Measurements from ENCODE around the gene NAV2. TPM values are rescaled to one million over a fixed set of nuclear protein-coding genes. Genes with fewer than 3 reads are reported as not detected.

The NAV2 gene
- polyA plus RNA-seq, 12 donors = 36.2 to 80.2 (median 61.4) TPM

GRCh38 chr11:19853920-19854319 is 141.3 kb downstream of the NAV2 start:
- no peak for DNase-seq

DNA sequence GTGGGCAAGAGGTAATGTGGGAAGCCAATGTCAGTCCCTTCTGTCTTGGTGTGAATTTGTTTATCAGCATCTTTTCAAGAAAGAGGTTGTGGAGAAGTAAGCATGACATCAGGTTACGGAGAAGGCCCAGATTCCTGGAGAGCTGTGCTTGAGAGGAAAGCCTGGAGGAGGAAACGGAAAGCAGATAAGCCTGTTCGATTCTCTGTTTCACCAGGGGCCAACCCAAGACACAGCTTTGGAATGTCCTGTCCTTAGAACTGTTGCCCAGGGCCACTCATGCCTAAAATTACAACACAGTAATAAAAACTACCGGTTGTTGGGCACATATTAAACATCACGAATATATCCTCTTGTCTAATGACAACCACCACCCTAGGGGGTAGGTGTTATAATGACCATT is 148.5 kb downstream of the NAV2 start:
- no peak for DNase-seq

DNA sequence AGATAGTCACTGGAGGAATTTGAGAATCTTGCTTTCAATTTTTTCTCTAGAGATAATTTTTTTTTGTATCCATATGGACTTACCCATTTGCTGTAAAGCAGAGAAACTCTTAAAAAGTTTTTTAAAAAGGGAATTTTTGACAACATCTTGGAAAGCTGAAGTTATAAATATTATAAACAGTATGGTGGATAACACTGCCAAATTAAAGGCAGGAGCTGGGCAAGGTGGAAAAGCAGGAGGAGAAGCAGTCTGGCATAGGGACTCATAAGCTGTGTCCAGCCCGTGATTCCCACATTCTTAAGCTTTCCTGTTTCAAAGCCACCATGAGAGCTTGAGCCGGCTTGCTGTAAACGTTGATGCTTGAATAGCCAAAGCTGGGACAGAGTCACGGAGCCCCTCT is 149.5 kb downstream of the NAV2 start:
- DNase-seq = no peak

DNA sequence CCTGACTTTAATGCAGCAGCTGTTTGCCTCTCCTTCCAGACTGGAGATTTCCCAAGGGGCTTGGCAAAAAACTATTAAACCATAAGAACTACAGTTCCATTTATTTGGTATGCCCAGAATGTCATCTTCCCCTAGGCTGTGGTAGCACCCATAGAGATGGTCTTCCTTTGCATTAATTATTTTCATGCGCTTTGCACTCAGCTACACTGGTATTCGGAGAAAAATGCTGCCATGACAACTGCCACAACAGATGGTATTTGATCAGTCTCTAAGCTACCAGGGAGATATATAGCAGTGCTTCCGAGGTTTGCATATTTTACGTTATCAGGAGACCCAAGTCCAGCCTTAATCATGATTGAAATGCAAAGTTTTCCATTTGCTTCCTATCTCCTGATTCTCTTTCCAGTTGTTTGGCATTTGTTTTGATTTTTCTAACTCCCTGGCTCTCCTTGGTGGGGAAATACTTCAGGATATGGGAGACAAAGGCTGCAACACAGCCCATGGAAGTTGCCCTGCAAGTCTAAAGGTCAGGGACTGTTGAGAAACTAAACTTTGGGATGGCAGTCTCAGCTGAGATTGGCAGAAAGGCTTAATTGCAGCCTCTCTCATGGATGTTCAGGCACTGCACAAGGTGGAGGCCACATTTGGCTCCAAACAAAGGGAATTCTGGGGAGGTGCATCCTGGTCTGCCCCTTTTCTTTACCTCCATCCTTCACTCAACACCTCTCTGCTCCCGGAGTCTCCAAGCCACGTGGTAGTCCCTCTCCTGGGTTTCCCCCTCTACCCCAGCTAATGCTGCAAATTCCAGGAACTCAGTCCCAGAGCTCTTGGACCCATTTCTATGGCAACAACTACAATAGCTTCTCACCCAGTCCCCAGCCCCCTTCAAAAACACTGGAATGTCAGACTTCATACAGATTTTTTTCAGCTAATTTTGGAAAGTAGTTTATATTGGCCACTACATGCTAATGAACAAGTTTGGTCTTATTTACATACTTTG is 151.8 kb downstream of the NAV2 start:
- DNase-seq = no peak

GRCh38 chr11:19866037-19866436 is 153.4 kb downstream of the NAV2 start:
- no peak for DNase-seq

DNA sequence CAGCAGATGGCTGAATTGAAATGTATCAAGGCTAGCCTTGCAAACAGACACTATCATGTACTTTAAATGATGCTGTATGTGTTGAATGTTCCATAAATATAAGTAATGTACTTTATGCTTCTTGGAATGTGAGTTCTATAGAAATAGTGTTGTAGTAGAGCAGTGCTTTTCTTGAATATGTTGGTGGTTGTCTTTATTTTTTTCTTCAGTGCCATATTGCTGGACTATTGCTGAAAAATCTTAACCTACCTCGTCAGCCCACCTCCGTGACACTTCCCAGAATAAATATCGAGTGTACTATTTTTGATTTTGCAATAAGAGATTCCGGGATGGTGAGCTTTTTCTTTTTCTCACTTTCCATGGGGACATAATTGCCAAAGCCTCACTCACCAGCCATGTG is 153.9 kb downstream of the NAV2 start:
- DNase-seq = no peak

DNA sequence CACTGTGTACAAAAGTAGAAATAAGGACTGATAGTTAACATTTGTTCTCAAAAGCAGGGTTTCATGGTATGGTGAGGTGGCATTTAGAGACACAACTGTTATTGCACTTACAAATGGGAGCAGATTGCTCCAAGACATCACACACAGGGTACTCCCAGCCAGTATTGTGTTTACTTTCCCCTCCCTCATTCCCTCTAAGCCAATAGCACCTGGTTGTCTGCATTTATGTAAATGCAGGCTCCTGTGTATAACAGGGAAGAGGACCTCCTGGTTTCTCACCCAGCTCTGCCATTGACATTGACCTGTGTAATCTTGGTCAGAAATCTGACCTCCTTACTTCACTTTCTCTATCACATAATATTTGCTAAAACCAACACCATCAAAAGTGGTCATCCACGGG is 154.4 kb downstream of the NAV2 start:
- DNase-seq = no peak

DNA sequence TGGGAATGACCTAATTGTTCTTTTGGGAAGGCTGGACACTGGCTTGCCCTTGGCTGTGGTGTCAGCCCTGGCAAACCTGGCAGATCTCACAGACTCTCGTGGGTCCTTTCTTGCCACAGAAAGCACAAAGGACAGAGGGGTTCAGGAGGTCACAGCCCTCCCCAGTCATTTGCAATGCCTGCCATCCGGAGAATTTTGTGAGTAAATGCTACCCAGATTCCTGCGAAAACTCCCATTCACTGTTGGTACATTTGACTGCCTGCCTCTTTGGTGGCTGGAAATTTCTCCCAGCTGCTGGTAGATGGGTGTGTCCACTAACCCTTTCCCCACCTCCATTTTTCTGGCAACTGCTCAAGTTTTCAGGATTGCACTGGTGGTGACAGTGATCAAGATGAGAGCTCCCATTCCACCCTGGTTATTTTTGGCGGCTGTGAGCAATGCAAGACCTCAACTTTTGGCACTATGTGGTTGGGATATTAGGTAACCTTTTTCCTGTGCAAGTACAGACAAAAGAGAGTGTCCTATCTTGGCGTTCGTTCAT is 155.7 kb downstream of the NAV2 start:
- DNase-seq = peak; percentile 34

GRCh38 chr11:19868871-19869270 is 156.2 kb downstream of the NAV2 start:
- no peak for DNase-seq

DNA sequence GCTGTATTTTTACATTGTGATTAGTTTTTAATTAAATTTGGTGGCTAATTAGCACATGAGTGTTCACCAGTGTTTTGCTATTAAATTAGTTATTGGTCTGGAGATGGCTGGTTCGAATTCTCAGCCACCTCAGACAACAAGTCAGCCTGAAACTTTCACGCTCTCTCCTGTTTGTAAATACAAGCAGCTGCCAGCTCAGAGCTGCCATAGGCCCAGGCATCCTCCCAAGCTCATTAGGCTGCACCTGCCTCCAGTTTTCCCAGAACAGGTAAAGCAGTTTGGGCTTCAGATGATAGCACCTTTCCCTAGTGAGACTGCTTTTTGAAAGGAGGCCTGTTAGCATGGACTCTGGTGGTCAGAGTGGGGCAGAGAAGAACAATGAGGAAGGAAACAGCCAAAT is 156.8 kb downstream of the NAV2 start:
- DNase-seq = no peak

DNA sequence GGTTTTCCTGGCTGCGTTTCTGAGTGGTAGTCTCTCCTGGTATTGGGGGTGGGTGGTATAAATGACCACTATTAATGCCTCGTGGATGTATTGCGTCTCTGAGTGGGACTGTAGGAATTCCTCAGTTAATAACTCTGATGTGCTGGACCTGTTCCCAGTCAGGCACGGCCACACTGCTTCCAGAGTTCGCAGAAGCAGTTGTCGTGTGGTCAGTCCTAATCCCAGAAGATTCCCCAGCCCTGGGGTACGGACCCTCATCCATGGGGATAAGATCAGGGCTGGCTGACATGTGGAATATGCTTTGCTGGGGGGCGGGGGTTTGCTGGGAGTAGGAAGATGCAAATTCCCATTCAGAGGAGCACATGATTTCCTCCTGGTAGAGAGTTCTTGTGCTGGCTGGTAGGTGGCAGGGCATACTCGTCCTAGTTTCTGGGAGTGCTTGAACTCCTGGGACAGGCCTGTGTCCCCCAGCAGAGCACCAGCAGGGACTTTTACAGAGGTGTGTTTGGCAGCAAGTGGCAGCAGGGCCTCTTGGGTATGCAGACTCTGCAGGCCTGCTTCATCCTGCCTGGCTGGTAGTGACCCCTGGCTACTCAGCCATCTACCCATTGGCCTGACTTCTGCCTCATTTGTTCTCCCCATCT is 157.4 kb downstream of the NAV2 start:
- DNase-seq = no peak

DNA sequence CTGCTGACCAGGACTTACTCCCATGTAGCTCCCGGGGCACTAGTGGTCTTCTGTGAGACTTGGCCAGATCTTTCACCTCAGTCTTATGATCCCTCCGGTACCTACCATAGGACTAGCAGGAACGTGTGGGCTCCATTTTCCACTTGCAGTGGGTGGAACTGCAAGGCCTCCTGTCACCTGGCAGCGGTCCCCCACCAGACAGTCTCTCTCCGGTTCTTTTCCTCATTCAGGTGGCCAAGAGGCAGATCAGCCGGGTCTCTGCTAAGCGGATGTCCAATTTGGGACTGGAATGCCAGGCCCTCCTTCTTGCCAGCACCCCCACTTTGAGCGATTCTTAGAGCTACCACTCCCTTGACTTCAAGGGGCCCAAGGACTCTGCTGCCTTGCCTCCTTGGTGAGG is 158.9 kb downstream of the NAV2 start:
- DNase-seq = no peak

DNA sequence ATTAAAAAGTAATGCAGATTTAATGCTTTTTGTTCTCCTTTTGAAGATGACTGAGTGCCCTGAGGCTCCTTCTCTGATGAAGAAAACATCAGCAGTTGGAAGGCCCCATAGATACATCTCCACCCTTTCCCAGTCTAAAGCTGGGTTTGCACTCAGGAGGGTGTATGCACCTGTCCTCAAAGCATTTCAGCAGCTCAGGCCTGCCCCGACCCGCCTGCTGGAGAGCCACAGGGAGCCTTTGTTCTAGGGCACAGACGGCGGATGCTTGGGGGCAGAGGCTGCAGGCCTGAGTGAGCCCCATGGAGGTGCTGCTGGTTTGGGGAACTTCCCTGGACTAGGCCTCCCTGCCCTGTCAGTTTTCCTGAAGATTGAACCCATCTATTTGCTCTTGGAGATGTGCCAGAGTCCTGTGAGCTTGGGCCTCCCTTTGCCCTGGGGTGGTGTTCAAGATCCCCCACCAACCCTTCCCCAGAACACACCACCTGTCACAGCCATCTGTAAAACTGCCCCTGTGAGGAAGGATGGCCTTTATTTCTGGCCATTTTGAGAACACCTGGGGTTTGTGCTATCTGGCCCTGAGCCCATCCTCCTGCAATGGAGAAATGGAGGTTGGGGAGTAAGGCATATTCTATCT is 160.0 kb downstream of the NAV2 start:
- DNase-seq = no peak

DNA sequence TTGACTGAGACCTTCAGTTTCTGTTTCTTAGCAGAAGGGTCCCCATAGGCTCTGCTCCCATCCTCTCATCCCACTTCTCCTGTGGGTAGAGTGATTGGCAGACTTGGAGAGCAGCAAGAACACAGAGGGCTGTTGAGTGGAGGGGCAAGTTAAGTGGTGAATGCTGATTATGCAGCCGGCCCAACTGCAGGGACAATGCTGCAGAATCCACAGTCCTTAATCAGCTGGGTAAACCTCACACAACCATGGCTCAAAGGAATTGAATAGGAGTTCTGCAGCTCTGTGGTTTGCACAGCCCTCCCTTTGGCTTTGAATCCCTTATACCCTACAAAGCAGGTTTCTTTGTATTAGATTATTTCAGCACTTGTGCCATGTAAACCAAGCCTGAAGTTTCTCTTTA is 161.1 kb downstream of the NAV2 start:
- DNase-seq = no peak

GRCh38 chr11:19874266-19874665 is 161.6 kb downstream of the NAV2 start:
- DNase-seq = no peak

- no peak for DNase-seq
Measured at GRCh38 chr11:19876750-19877149, 164.1 kb downstream of the NAV2 start.

GRCh38 chr11:19878520-19878919 is 165.9 kb downstream of the NAV2 start:
- DNase-seq = no peak

- no peak for DNase-seq
Measured at GRCh38 chr11:19879307-19880087, 166.9 kb downstream of the NAV2 start.

- no peak for DNase-seq
Measured at GRCh38 chr11:19880088-19880345, 167.4 kb downstream of the NAV2 start.

DNA sequence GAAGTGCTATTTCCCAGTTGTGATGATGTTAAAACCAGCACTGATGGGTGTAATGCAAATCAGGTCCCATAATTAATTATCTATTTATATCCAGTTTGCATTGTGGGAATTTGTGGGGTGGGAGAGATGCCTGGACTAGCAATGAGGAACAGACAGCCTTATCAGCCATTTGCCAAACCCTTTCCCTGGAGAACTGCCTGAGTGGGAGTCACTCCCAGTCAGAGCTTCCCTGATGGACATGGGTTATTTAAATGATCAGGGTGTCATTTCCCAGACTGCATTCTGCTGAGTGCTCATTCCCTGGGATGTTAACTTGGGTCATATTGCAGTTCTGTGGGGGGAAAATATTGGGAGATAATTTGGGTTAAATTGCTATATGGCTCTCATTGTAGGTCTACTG is 168.5 kb downstream of the NAV2 start:
- no peak for DNase-seq

GRCh38 chr11:19882356-19882755 is 169.7 kb downstream of the NAV2 start:
- DNase-seq = no peak

- DNase-seq = no peak
Measured at GRCh38 chr11:19886498-19886897, 173.9 kb downstream of the NAV2 start.
